SK-N-SH (cell line): Measurements from ENCODE around the gene COL20A1. TPM values are rescaled to one million over a fixed set of nuclear protein-coding genes. Genes with fewer than 3 reads are reported as not detected.

Source experiments
- CTCF ChIA-PET: fragments of 300-600, 350-600 bp; formaldehyde crosslinking; extraction: SDS; loops from one replicate; lab custom pipeline; 2021; lab: Yijun Ruan, JAX
- POLR2A ChIA-PET: fragments of 350-600 bp; sonication (Branson Sonifier 250); formaldehyde crosslinking; extraction: SDS; loops from one replicate; lab custom pipeline; 2020; ENCODE audit warnings: antibody characterized with exemption, inconsistent platforms; lab: Yijun Ruan, JAX
- DNase-seq: peaks from one replicate; pipeline ENCODE4 v3.0.0; 2012
- H2AFZ ChIP-seq: fragments of 200-600 bp; sonication (generic); 2 replicates; pipeline ENCODE4 v1.8.1; 2016; ENCODE audit warnings: antibody characterized with exemption, mild to moderate bottlenecking, low read depth
- H3F3A ChIP-seq: fragments of 200-600 bp; sonication (generic); replicated peaks from 2 replicates; pipeline ENCODE3; 2016; ENCODE audit warnings: antibody characterized with exemption, mild to moderate bottlenecking; ENCODE audit not compliant: insufficient read depth
- H3K27ac ChIP-seq, 2 experiments: fragments of 200-500 bp in 1 of 2; fragments of 200-600 bp in 1 of 2; sonication (Bioruptor generic) in 1 of 2; sonication (generic), shearing (Covaris generic) in 1 of 2; 2 replicates each; pipeline versions ENCODE4 v1.5.1 to v1.6.1; 2014 to 2016; ENCODE audit warnings: low read depth in 2 of 2, inconsistent platforms in 1 of 2, low read length in 1 of 2, mild to moderate bottlenecking in 1 of 2, mixed read lengths in 1 of 2
- H3K27me3 ChIP-seq: fragments of 200-600 bp; sonication (generic), shearing (Covaris generic); 2 replicates; pipeline ENCODE4 v1.6.1; 2016; ENCODE audit warnings: mixed run types; ENCODE audit not compliant: insufficient read depth
- H3K36me3 ChIP-seq, 2 experiments: fragments of 200-500 bp in 1 of 2; fragments of 200-600 bp in 1 of 2; sonication (Bioruptor generic) in 1 of 2; sonication (generic) in 1 of 2; replicated peaks in 1 of 2; 2 replicates each; pipeline versions ENCODE3 to v1.5.1; 2014 to 2016; ENCODE audit warnings: low read length in 1 of 2, mild to moderate bottlenecking in 1 of 2; ENCODE audit not compliant: insufficient read depth in 2 of 2, control insufficient read depth in 1 of 2
- H3K4me1 ChIP-seq, 2 experiments: fragments of 200-500 bp in 1 of 2; fragments of 200-600 bp in 1 of 2; sonication (Bioruptor generic) in 1 of 2; sonication (generic), shearing (Covaris generic) in 1 of 2; 2 replicates each; pipeline versions ENCODE4 v1.5.1 to v1.6.1; 2014 to 2016; ENCODE audit warnings: low read depth in 1 of 2, low read length in 1 of 2, mixed run types in 1 of 2; ENCODE audit not compliant: insufficient read depth in 2 of 2, control insufficient read depth in 1 of 2
- H3K4me2 ChIP-seq: fragments of 200-600 bp; sonication (generic), shearing (Covaris generic); 2 replicates; pipeline ENCODE4 v1.6.1; 2017; ENCODE audit warnings: mixed run types
- H3K4me3 ChIP-seq, 2 experiments: fragments of 200-500 bp in 1 of 2; fragments of 200-600 bp in 1 of 2; sonication (Bioruptor generic) in 1 of 2; sonication (generic), shearing (Covaris generic) in 1 of 2; 2 replicates each; pipeline versions ENCODE4 v1.5.1 to v1.8.1; 2014 to 2016; ENCODE audit warnings: low read depth in 2 of 2, inconsistent platforms in 1 of 2, low read length in 1 of 2, mild to moderate bottlenecking in 1 of 2, mixed read lengths in 1 of 2, moderate library complexity in 1 of 2
- H3K79me2 ChIP-seq: fragments of 200-600 bp; sonication (generic); 2 replicates; pipeline ENCODE4 v1.8.1; 2017; ENCODE audit warnings: mild to moderate bottlenecking; ENCODE audit not compliant: insufficient read depth
- H3K9ac ChIP-seq: fragments of 200-600 bp; sonication (generic); 2 replicates; pipeline ENCODE4 v1.6.1; 2017; ENCODE audit warnings: mixed run types
- H3K9me2 ChIP-seq: fragments of 200-600 bp; sonication (generic); 2 replicates; pipeline ENCODE4 v1.6.1; 2017; ENCODE audit warnings: mixed run types
- H3K9me3 ChIP-seq: fragments of 200-600 bp; sonication (generic); 2 replicates; pipeline ENCODE4 v1.6.1; 2017; ENCODE audit warnings: mixed run types, mild to moderate bottlenecking, moderate library complexity
- H4K20me1 ChIP-seq: fragments of 200-600 bp; sonication (generic); 2 replicates; pipeline ENCODE4 v1.6.1; 2017; ENCODE audit warnings: mild to moderate bottlenecking, mixed run types; ENCODE audit not compliant: insufficient read depth
- CHD2 ChIP-seq: fragments of 150-350 bp; IDR thresholded peaks from 2 replicates; pipeline ENCODE4 v1.6.1; 2018; ENCODE audit warnings: low read length; ENCODE audit not compliant: partially characterized antibody
- EP300 ChIP-seq, 2 experiments: IDR thresholded peaks; 2 replicates each; pipeline versions ENCODE4 v1.4.0 to v1.6.1; 2012; ENCODE audit warnings: borderline replicate concordance in 1 of 2, low read depth in 1 of 2, low read length in 1 of 2
- EZH2phosphoT487 ChIP-seq: fragments of 200-600 bp; sonication (generic); IDR thresholded peaks from 2 replicates; pipeline ENCODE4 v1.6.1; 2017; ENCODE audit warnings: low read depth, mixed run types, mild to moderate bottlenecking, antibody characterized with exemption, moderate library complexity, borderline replicate concordance
- NFIC ChIP-seq: IDR thresholded peaks from 2 replicates; pipeline ENCODE4 v1.4.0; 2012; ENCODE audit warnings: borderline replicate concordance
- POLR2AphosphoS5 ChIP-seq: IDR thresholded peaks from 2 replicates; pipeline ENCODE4 v1.6.1; 2012; ENCODE audit warnings: low read depth, low read length
- SIN3A ChIP-seq: IDR thresholded peaks from 2 replicates; pipeline ENCODE4 v1.6.1; 2012; ENCODE audit warnings: low read depth, mild to moderate bottlenecking, low read length, moderate library complexity, borderline replicate concordance
- TEAD4 ChIP-seq: IDR thresholded peaks from 2 replicates; pipeline ENCODE4 v1.4.0; 2012; ENCODE audit warnings: mild to moderate bottlenecking, borderline replicate concordance; ENCODE audit not compliant: insufficient read depth
- USF2 ChIP-seq: fragments of 150-350 bp; IDR thresholded peaks from 2 replicates; pipeline ENCODE4 v1.6.1; 2017; ENCODE audit warnings: antibody characterized with exemption, low read length, low read depth, borderline replicate concordance
- WGBS: methylation state at CpG from one replicate; pipeline ENCODE4 v1.1.6; 2017; ENCODE audit warnings: low lambda C conversion rate; 5-methylcytosine and 5-hydroxymethylcytosine counted together
- polyA plus RNA-seq, 3 experiments: library from polyadenylated mRNA; depleted of rRNA; stranded (reverse); fragments of >200 nt; gene quantifications; 2 replicates each; pipeline ENCODE4 v1.2.3, GENCODE V29; 2012
- TF ChIP-seq, protein P1 (sequence below): fragments of 150-350 bp; IDR thresholded peaks from 2 replicates; pipeline ENCODE4 v1.6.1; 2016; ENCODE audit warnings: mild to moderate bottlenecking, low read depth, low read length
- TF ChIP-seq, protein P2 (sequence below): IDR thresholded peaks from 2 replicates; pipeline ENCODE4 v1.4.0; 2012; ENCODE audit warnings: low read depth, borderline replicate concordance
- TF ChIP-seq, protein P3 (sequence below): IDR thresholded peaks from 2 replicates; pipeline ENCODE4; 2012

The COL20A1 gene
- polyA plus RNA-seq, 1 of the 3 experiments (the other 2 are of a cell fraction), result not detected

- H3K9me2 ChIP-seq, result no peaks in the 10 kb centered on the region
- H3K9ac ChIP-seq, result no peak overlapping the region
- no peak overlapping the region for H2AFZ ChIP-seq
- H3K4me3 ChIP-seq, result no peak overlapping the region
- H3K79me2 ChIP-seq, result no peaks in the 10 kb centered on the region
- peaks cover 4% of the 10 kb centered on the region for H3F3A ChIP-seq
- POLR2A ChIA-PET, result interaction anchor here (0.5 to 1.7 kb wide), 2 partner anchors 16 to 65 kb away, joined by 4 to 7 read pairs; partner anchors contain the start of gene ARFGAP1
- H3K27me3 ChIP-seq, result no peaks in the 10 kb centered on the region
- no peak for DNase-seq
- H3K9me3 ChIP-seq, result no peaks in the 10 kb centered on the region
- H3K36me3 ChIP-seq, result peaks cover 0 to 49% of the 10 kb centered on the region in 2 experiments
- H3K27ac ChIP-seq, result no peak overlapping the region
- TF ChIP-seq POLR2AphosphoS5, result no peak; the same call in 1 of the 2 replicates
- no peak for TF ChIP-seq TEAD4
- TF ChIP-seq EZH2phosphoT487, result no peak
- TF ChIP-seq, protein P1, sequence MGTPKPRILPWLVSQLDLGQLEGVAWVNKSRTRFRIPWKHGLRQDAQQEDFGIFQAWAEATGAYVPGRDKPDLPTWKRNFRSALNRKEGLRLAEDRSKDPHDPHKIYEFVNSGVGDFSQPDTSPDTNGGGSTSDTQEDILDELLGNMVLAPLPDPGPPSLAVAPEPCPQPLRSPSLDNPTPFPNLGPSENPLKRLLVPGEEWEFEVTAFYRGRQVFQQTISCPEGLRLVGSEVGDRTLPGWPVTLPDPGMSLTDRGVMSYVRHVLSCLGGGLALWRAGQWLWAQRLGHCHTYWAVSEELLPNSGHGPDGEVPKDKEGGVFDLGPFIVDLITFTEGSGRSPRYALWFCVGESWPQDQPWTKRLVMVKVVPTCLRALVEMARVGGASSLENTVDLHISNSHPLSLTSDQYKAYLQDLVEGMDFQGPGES, result no peak
- TF ChIP-seq EP300 (IDR thresholded peaks at IDR 0.05; ENCODE audit: borderline replicate concordance in 1 of 2, low read depth in 1 of 2, low read length in 1 of 2), result no peak
- no peak for TF ChIP-seq CHD2
- TF ChIP-seq USF2, result no peak
- TF ChIP-seq SIN3A, result no peak
- TF ChIP-seq, protein P2, sequence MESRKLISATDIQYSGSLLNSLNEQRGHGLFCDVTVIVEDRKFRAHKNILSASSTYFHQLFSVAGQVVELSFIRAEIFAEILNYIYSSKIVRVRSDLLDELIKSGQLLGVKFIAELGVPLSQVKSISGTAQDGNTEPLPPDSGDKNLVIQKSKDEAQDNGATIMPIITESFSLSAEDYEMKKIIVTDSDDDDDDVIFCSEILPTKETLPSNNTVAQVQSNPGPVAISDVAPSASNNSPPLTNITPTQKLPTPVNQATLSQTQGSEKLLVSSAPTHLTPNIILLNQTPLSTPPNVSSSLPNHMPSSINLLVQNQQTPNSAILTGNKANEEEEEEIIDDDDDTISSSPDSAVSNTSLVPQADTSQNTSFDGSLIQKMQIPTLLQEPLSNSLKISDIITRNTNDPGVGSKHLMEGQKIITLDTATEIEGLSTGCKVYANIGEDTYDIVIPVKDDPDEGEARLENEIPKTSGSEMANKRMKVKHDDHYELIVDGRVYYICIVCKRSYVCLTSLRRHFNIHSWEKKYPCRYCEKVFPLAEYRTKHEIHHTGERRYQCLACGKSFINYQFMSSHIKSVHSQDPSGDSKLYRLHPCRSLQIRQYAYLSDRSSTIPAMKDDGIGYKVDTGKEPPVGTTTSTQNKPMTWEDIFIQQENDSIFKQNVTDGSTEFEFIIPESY, result no peak
- TF ChIP-seq, protein P3, sequence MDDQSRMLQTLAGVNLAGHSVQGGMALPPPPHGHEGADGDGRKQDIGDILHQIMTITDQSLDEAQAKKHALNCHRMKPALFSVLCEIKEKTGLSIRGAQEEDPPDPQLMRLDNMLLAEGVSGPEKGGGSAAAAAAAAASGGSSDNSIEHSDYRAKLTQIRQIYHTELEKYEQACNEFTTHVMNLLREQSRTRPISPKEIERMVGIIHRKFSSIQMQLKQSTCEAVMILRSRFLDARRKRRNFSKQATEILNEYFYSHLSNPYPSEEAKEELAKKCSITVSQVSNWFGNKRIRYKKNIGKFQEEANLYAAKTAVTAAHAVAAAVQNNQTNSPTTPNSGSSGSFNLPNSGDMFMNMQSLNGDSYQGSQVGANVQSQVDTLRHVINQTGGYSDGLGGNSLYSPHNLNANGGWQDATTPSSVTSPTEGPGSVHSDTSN, result no peak
- TF ChIP-seq NFIC, result no peak
- no peaks in the 10 kb centered on the region; a peak in 1 of 4 replicates for H3K4me1 ChIP-seq
- WGBS, result 96% methylated on average over 26 of the region's 28 CpGs
- H3K4me2 ChIP-seq, result no peak overlapping the region
- CTCF ChIA-PET, result interaction anchor here (0.6 to 3.2 kb wide), 3 partner anchors 65 to 233 kb away, joined by 3 to 12 read pairs (median 3); no protein-coding TSS in a partner anchor
- H4K20me1 ChIP-seq, result peaks cover 21% of the 10 kb centered on the region; the same call in 1 of the 2 replicates
Observed at GRCh38 chr20:63288581-63289251, 4.3 kb upstream of the COL20A1 start.
